Activated CD8-positive, alpha-beta T cell treated with anti-CD3 and anti-CD28 coated beads for 36 hours (primary cell): ENCODE results near the gene DUOX2. TPM values are rescaled to one million over a fixed set of nuclear protein-coding genes. Genes with fewer than 3 reads are reported as not detected.

Experiments used
- ATAC-seq: fragments of 200-7000 bp; cut with Tn5 transposase; one replicate; pipeline ENCODE4 v1.10.0; 2021; ENCODE audit warnings: mild to moderate bottlenecking, moderate library complexity
- CTCF ChIA-PET: fragments of 350-600 bp; sonication (Branson Sonifier 250); formaldehyde crosslinking; loops from one replicate; lab custom pipeline; 2021; ENCODE audit warnings: antibody characterized with exemption; lab: Charles Lee
- POLR2A ChIA-PET: fragments of 350-600 bp; sonication (Branson Sonifier 250); formaldehyde crosslinking; loops from one replicate; lab custom pipeline; 2021; ENCODE audit warnings: antibody characterized with exemption; lab: Charles Lee
- DNase-seq: peaks from one replicate; pipeline ENCODE4 v3.0.0-alpha.2; 2020
- H3K27ac Mint-ChIP-seq: one replicate; pipeline ENCODE4 v1.8.0; 2021; ENCODE audit warnings: mild to moderate bottlenecking, mixed read lengths
- H3K27me3 Mint-ChIP-seq: one replicate; pipeline ENCODE4 v1.8.0; 2021; ENCODE audit warnings: mixed read lengths
- H3K36me3 Mint-ChIP-seq: one replicate; pipeline ENCODE4 v1.8.0; 2021; ENCODE audit warnings: low read depth, mixed read lengths
- H3K4me1 Mint-ChIP-seq: one replicate; pipeline ENCODE4 v1.8.0; 2021; ENCODE audit warnings: low read depth, mixed read lengths
- H3K4me3 Mint-ChIP-seq: one replicate; pipeline ENCODE4 v1.8.0; 2021; ENCODE audit warnings: mild to moderate bottlenecking, moderate library complexity, mixed read lengths
- H3K9me3 Mint-ChIP-seq: one replicate; pipeline ENCODE4 v1.8.0; 2021; ENCODE audit warnings: mixed read lengths
- CTCF ChIP-seq: fragments of 200-600 bp; IDR thresholded peaks from one replicate; pipeline ENCODE4 v1.8.0; 2022; ENCODE audit warnings: antibody characterized with exemption, mild to moderate bottlenecking
- intact Hi-C: fragments of 100-400 bp; cut with micrococcal nuclease; formaldehyde crosslinking; loops from one replicate; pipeline ENCODE4 v1.10.0; 2022
- total RNA-seq, 2 experiments: library from RNA; stranded (reverse); gene quantifications; one replicate each; pipeline ENCODE4 v1.2.3, GENCODE V29; 2021

DUOX2 gene
- total RNA-seq, 2 experiments from 2014 or later = 0.05 to 0.18 TPM

DNA sequence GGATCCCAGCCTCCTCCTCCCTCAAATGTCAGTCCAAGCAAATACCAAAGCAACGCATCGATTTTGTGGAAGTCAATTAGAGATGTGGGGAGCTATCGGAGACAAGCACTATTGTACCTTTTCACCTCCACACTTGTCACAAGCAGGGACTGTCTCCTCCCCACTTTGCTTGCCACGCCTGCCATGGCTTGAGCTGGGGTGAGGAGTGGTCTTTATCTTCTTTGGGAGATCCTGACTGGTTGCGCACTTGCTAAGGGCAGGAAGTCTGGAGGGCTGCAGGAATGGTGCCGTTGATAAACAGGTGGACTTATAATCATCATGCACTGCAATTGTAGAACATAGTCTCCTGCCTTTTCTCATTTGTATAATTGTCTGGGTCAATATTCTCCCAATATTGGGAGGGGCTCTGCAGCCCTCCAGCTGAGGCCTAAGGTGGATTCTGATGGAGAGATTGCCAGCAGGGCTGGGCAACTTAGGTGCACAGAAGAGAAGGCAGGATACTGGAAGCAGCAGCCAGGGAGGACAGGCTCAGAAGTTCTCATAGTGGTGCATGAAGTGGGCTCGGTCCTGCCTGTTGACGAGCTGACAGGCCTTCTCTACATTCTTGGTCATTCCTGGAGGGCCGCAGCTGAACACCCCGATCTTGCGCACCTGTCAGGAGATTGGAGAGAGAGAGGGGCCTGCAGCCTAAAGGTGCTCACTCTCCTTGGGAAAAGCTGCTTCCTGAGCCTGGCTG, 20.2 kb downstream of the DUOX2 start:
- Mint-ChIP-seq H3K4me3 (no peak overlapping the region), H3K9me3 (no peaks in the 10 kb centered on the region), H3K27me3 (peaks cover 15% of the 10 kb centered on the region), H3K27ac (no peak overlapping the region), H3K4me1 (no peaks in the 10 kb centered on the region), H3K36me3 (no peaks in the 10 kb centered on the region)
- no peak for TF ChIP-seq CTCF
- CTCF ChIA-PET = interaction anchor here (1.4 to 1.6 kb wide), 2 partner anchors 22 to 24 kb away, joined by 3 to 6 read pairs; no protein-coding TSS in a partner anchor
- POLR2A ChIA-PET = no interaction called here
- DNase-seq = no peak
- ATAC-seq = no peak
- intact Hi-C loops = no loop called here

- ChIA-PET POLR2A (interaction anchor here (0.6 kb wide), 1 partner anchor 17 kb away, joined by 3 read pairs; no protein-coding TSS in a partner anchor), CTCF (interaction anchor here (1.7 kb wide), 1 partner anchor 25 kb away, joined by 6 read pairs; no protein-coding TSS in a partner anchor)
- Mint-ChIP-seq H3K4me1 (no peaks in the 10 kb centered on the region), H3K4me3 (no peak overlapping the region), H3K36me3 (no peaks in the 10 kb centered on the region), H3K27me3 (peaks cover 16% of the 10 kb centered on the region), H3K9me3 (no peaks in the 10 kb centered on the region), H3K27ac (no peak overlapping the region)
- DNase-seq (no peak), ATAC-seq (no peak)
- TF ChIP-seq CTCF = no peak
- intact Hi-C loops = no loop called here
Observed at GRCh38 chr15:45093013-45093412, 21.0 kb downstream of the DUOX2 start.

DNA sequence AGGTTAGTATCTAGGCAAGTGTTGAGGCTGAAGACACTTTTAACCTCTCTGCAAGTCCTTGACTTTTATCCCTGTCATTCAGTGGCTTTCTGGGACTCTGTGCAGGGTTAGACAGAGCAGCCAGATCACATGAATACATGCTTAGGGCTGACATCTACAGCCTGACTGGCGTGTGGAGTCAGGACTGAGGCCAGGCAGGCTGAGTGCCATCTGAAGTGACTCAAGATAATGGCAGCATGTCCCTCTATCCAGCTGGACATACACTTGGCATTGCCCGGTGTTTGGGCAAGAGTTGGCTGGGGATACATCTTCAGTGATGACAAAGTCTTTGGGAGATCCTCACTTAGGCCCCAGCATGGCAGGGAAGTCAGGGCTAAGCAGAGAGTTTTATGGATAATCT, 22.4 kb downstream of the DUOX2 start:
- Mint-ChIP-seq H3K4me3 (no peak overlapping the region), H3K4me1 (no peaks in the 10 kb centered on the region), H3K36me3 (no peaks in the 10 kb centered on the region), H3K27ac (no peak overlapping the region), H3K27me3 (peaks cover 22% of the 10 kb centered on the region), H3K9me3 (no peaks in the 10 kb centered on the region)
- CTCF ChIA-PET = interaction anchor here (1.7 kb wide), 1 partner anchor 26 kb away, joined by 6 read pairs; no protein-coding TSS in a partner anchor
- no peak for TF ChIP-seq CTCF
- no peak for ATAC-seq
- POLR2A ChIA-PET = no interaction called here
- intact Hi-C loops = no loop called here
- no peak for DNase-seq

DNA sequence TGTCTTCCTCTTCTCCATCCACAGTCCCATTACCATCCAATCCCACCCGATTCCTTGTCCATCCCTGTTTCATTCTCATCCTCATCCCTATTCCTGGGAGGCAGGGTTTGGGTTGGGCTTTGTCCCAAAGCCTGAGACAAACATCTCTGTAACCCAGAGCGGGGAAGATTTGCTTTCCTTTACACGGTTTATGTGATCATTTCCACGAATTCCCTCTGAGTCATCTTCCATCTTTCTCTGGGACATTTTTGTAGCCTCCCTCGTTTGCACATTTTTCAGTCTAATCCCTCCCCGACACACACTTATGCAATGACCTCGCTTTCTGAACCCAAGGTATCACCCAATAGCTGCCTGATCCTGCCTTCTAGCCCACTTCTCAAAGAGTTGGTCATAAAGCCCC, 22.8 kb downstream of the DUOX2 start:
- ATAC-seq (no peak), DNase-seq (no peak)
- H3K27me3 Mint-ChIP-seq = peaks cover 22% of the 10 kb centered on the region
- H3K36me3 Mint-ChIP-seq = no peaks in the 10 kb centered on the region
- intact Hi-C loops = no loop called here
- POLR2A ChIA-PET = no interaction called here
- H3K4me3 Mint-ChIP-seq = no peak overlapping the region
- TF ChIP-seq CTCF = no peak
- CTCF ChIA-PET = no interaction called here
- no peak overlapping the region for H3K27ac Mint-ChIP-seq
- H3K9me3 Mint-ChIP-seq = no peaks in the 10 kb centered on the region
- no peaks in the 10 kb centered on the region for H3K4me1 Mint-ChIP-seq

- ChIA-PET CTCF (interaction anchor here (0.8 to 1.5 kb wide), 2 partner anchors 28 to 340 kb away, joined by 3 read pairs; no protein-coding TSS in a partner anchor), POLR2A (no interaction called here)
- intact Hi-C loops = no loop called here
- TF ChIP-seq CTCF = no peak
- no peak overlapping the region for H3K4me3 Mint-ChIP-seq
- no peak overlapping the region for H3K27ac Mint-ChIP-seq
- DNase-seq (no peak), ATAC-seq (no peak)
- H3K36me3 Mint-ChIP-seq = no peaks in the 10 kb centered on the region
- no peaks in the 10 kb centered on the region for H3K9me3 Mint-ChIP-seq
- H3K4me1 Mint-ChIP-seq = no peaks in the 10 kb centered on the region
- peaks cover 24% of the 10 kb centered on the region for H3K27me3 Mint-ChIP-seq
Observed at GRCh38 chr15:45089712-45090373, 24.1 kb downstream of the DUOX2 start.
